SKM-1 treated with dmso at 0.1 percent for 144 hours (cell line): ENCODE measurements around the gene TEX48.

Source experiments
- DNase-seq: peaks from one replicate; lab custom pipeline; 2025; ENCODE audit not compliant: unreplicated experiment; lab: John Stamatoyannopoulos, UW

The TEX48 gene

GRCh38 chr9:114694146-114694545 is 12.2 kb upstream of the TEX48 start:
- no peak for DNase-seq

- no peak for DNase-seq
These were observed 11.4 kb upstream of the TEX48 start for GRCh38 chr9:114693248-114693855.

GRCh38 chr9:114691956-114692295 is 9.9 kb upstream of the TEX48 start:
- no peak for DNase-seq

GRCh38 chr9:114691046-114691955 is 9.3 kb upstream of the TEX48 start:
- DNase-seq: no peak

- DNase-seq: no peak
These were observed 8.3 kb upstream of the TEX48 start for GRCh38 chr9:114690308-114690707.

- DNase-seq: no peak
These were observed 7.8 kb upstream of the TEX48 start for GRCh38 chr9:114689813-114690212.

- DNase-seq: no peak
These were observed 7.1 kb upstream of the TEX48 start for GRCh38 chr9:114688909-114689610.

- DNase-seq: no peak
These were observed 6.4 kb upstream of the TEX48 start for GRCh38 chr9:114688379-114688778.

- DNase-seq: no peak
These were observed 5.0 kb upstream of the TEX48 start for GRCh38 chr9:114687034-114687433.

- DNase-seq: no peak
These were observed 4.0 kb upstream of the TEX48 start for GRCh38 chr9:114685951-114686350.

- DNase-seq: no peak
These were observed 2.0 kb upstream of the TEX48 start for GRCh38 chr9:114684036-114684435.

GRCh38 chr9:114682846-114683245 is 854 bp upstream of the TEX48 start:
- no peak for DNase-seq

GRCh38 chr9:114680259-114681001 is 1.6 kb downstream of the TEX48 start:
- no peak for DNase-seq

- no peak for DNase-seq
These were observed 3.2 kb downstream of the TEX48 start for GRCh38 chr9:114678795-114679194.

- no peak for DNase-seq
These were observed 3.9 kb downstream of the TEX48 start for GRCh38 chr9:114678130-114678529.

GRCh38 chr9:114677418-114677817 is 4.6 kb downstream of the TEX48 start:
- no peak for DNase-seq

GRCh38 chr9:114676901-114677300 is 5.1 kb downstream of the TEX48 start:
- DNase-seq: no peak

- DNase-seq: no peak
These were observed 7.0 kb downstream of the TEX48 start for GRCh38 chr9:114674798-114675540.

GRCh38 chr9:114674076-114674797 is 7.8 kb downstream of the TEX48 start:
- DNase-seq: no peak

- DNase-seq: no peak
These were observed 10.4 kb downstream of the TEX48 start for GRCh38 chr9:114671605-114672004.
